ENCODE data around the gene MRPL32.

MRPL32 gene

GRCh38 chr7:42947521-42947920 is 15.3 kb downstream of the MRPL32 start:
- no peak for TF ChIP-seq CTCF (IDR thresholded peaks at IDR 0.05; ENCODE audit: poor library complexity, severe bottlenecking)
- Histone ChIP-seq H3K36me3 (ENCODE audit: low read depth) (no peaks in the 10 kb centered on the region), H3K9me3 (ENCODE audit: severe bottlenecking) (no peaks in the 10 kb centered on the region), H3K27ac (ENCODE audit: poor library complexity, severe bottlenecking) (no peak overlapping the region), H3K4me1 (ENCODE audit: insufficient read depth, poor library complexity, severe bottlenecking) (no peaks in the 10 kb centered on the region), H3K27me3 (ENCODE audit: insufficient read depth, poor library complexity, severe bottlenecking) (no peaks in the 10 kb centered on the region), H3K4me3 (ENCODE audit: severe bottlenecking) (no peak overlapping the region)
- ATAC-seq (ENCODE audit: low read depth): no peak
- DNase-seq (ENCODE audit: low spot score): no peak

- H3K36me3 ChIP-seq (ENCODE audit: low read depth): no peaks in the 10 kb centered on the region
- H3K9me3 ChIP-seq (ENCODE audit: severe bottlenecking): no peaks in the 10 kb centered on the region
- H3K27ac ChIP-seq (ENCODE audit: poor library complexity, severe bottlenecking): no peak overlapping the region
- TF ChIP-seq CTCF (IDR thresholded peaks at IDR 0.05; ENCODE audit: poor library complexity, severe bottlenecking): no peak
- no peak overlapping the region for H3K4me3 ChIP-seq (ENCODE audit: severe bottlenecking)
- ATAC-seq (ENCODE audit: low read depth): no peak
- no peak for DNase-seq (ENCODE audit: low spot score)
- H3K27me3 ChIP-seq (ENCODE audit: insufficient read depth, poor library complexity, severe bottlenecking): no peaks in the 10 kb centered on the region
- no peaks in the 10 kb centered on the region for H3K4me1 ChIP-seq (ENCODE audit: insufficient read depth, poor library complexity, severe bottlenecking)
These were observed 18.2 kb downstream of the MRPL32 start for GRCh38 chr7:42950417-42950816.

- no peaks in the 10 kb centered on the region for H3K36me3 ChIP-seq (ENCODE audit: low read depth)
- H3K4me3 ChIP-seq (ENCODE audit: severe bottlenecking): no peak overlapping the region
- no peaks in the 10 kb centered on the region for H3K9me3 ChIP-seq (ENCODE audit: severe bottlenecking)
- no peak for TF ChIP-seq CTCF (IDR thresholded peaks at IDR 0.05; ENCODE audit: poor library complexity, severe bottlenecking)
- no peaks in the 10 kb centered on the region for H3K4me1 ChIP-seq (ENCODE audit: insufficient read depth, poor library complexity, severe bottlenecking)
- H3K27me3 ChIP-seq (ENCODE audit: insufficient read depth, poor library complexity, severe bottlenecking): no peaks in the 10 kb centered on the region
- ATAC-seq (ENCODE audit: low read depth) (no peak), DNase-seq (ENCODE audit: low spot score) (no peak)
- no peak overlapping the region for H3K27ac ChIP-seq (ENCODE audit: poor library complexity, severe bottlenecking)
These were observed 20.2 kb downstream of the MRPL32 start for GRCh38 chr7:42952328-42952727.

GRCh38 chr7:42953994-42954393 is 21.8 kb downstream of the MRPL32 start:
- ATAC-seq (ENCODE audit: low read depth) (no peak), DNase-seq (ENCODE audit: low spot score) (no peak)
- no peak for TF ChIP-seq CTCF (IDR thresholded peaks at IDR 0.05; ENCODE audit: poor library complexity, severe bottlenecking)
- Histone ChIP-seq H3K27ac (ENCODE audit: poor library complexity, severe bottlenecking) (no peak overlapping the region), H3K36me3 (ENCODE audit: low read depth) (no peaks in the 10 kb centered on the region), H3K4me1 (ENCODE audit: insufficient read depth, poor library complexity, severe bottlenecking) (no peaks in the 10 kb centered on the region), H3K27me3 (ENCODE audit: insufficient read depth, poor library complexity, severe bottlenecking) (no peaks in the 10 kb centered on the region), H3K4me3 (ENCODE audit: severe bottlenecking) (no peak overlapping the region), H3K9me3 (ENCODE audit: severe bottlenecking) (no peaks in the 10 kb centered on the region)

GRCh38 chr7:42956062-42956461 is 23.9 kb downstream of the MRPL32 start:
- Histone ChIP-seq H3K4me3 (ENCODE audit: severe bottlenecking) (no peak overlapping the region), H3K9me3 (ENCODE audit: severe bottlenecking) (no peaks in the 10 kb centered on the region), H3K4me1 (ENCODE audit: insufficient read depth, poor library complexity, severe bottlenecking) (no peaks in the 10 kb centered on the region), H3K27me3 (ENCODE audit: insufficient read depth, poor library complexity, severe bottlenecking) (no peaks in the 10 kb centered on the region), H3K27ac (ENCODE audit: poor library complexity, severe bottlenecking) (no peak overlapping the region), H3K36me3 (ENCODE audit: low read depth) (no peaks in the 10 kb centered on the region)
- TF ChIP-seq CTCF (IDR thresholded peaks at IDR 0.05; ENCODE audit: poor library complexity, severe bottlenecking): no peak
- DNase-seq (ENCODE audit: low spot score) (no peak), ATAC-seq (ENCODE audit: low read depth) (no peak)

All from RWPE2 (cell line).